Liver (tissue), 3 donors: ENCODE results near the gene KIF7.

ENCODE experiments used
- ATF3 ChIP-seq: IDR thresholded peaks from 2 replicates; pipeline ENCODE4 v1.6.1; 2016; ENCODE audit warnings: antibody characterized with exemption
- CTCF ChIP-seq: fragments of 150-350 bp; IDR thresholded peaks from 2 replicates; pipeline ENCODE4 v1.5.1; 2017; ENCODE audit warnings: improper control_type of control experiment, low read depth, low read length; ENCODE audit not compliant: missing input control
- EGR1 ChIP-seq, 2 donors: IDR thresholded peaks; 2 replicates each; pipeline ENCODE4 v1.6.1; 2016 to 2018; ENCODE audit warnings: antibody characterized with exemption in 2 of 2, low read depth in 2 of 2
- GABPA ChIP-seq, 2 donors: IDR thresholded peaks in 1 of 2; conservative IDR thresholded peaks in 1 of 2; 2 replicates each; pipeline ENCODE4 v1.6.1; 2016; ENCODE audit warnings: antibody characterized with exemption in 2 of 2, mild to moderate bottlenecking in 1 of 2, moderate library complexity in 1 of 2
- JUND ChIP-seq, 2 donors: IDR thresholded peaks; 2 replicates each; pipeline ENCODE4 v1.6.1; 2016; ENCODE audit warnings: antibody characterized with exemption in 2 of 2
- MAX ChIP-seq: IDR thresholded peaks from 2 replicates; pipeline ENCODE4 v1.6.1; 2016; ENCODE audit warnings: antibody characterized with exemption
- RAD21 ChIP-seq, 2 donors: IDR thresholded peaks; 2 replicates each; pipeline ENCODE4 v1.6.1; 2016; ENCODE audit warnings: antibody characterized with exemption in 2 of 2, mild to moderate bottlenecking in 2 of 2
- REST ChIP-seq: IDR thresholded peaks from 2 replicates; pipeline ENCODE4 v1.6.1; 2016; ENCODE audit warnings: antibody characterized with exemption, mild to moderate bottlenecking
- RXRA ChIP-seq, 2 donors: IDR thresholded peaks; 2 replicates each; pipeline ENCODE4 v1.6.1; 2017 to 2018; ENCODE audit warnings: antibody characterized with exemption in 2 of 2, mild to moderate bottlenecking in 1 of 2
- SP1 ChIP-seq: IDR thresholded peaks from 2 replicates; pipeline ENCODE4 v1.6.1; 2018; ENCODE audit warnings: antibody characterized with exemption, mild to moderate bottlenecking
- TAF1 ChIP-seq: conservative IDR thresholded peaks from 2 replicates; pipeline ENCODE4 v1.6.1; 2016; ENCODE audit warnings: antibody characterized with exemption, mild to moderate bottlenecking
- YY1 ChIP-seq: IDR thresholded peaks from 2 replicates; pipeline ENCODE4 v1.6.1; 2016; ENCODE audit warnings: antibody characterized with exemption, mild to moderate bottlenecking
- ZBTB33 ChIP-seq: IDR thresholded peaks from 2 replicates; pipeline ENCODE4 v1.6.1; 2016; ENCODE audit warnings: antibody characterized with exemption
- donor health status: healthy.
- donor health status: healthy.

- TF ChIP-seq CTCF (no peak), ZBTB33 (no peak), TAF1 (no peak), REST (no peak), YY1 (no peak), JUND (IDR thresholded peaks at IDR 0.05) (no peak), MAX (no peak), RXRA (IDR thresholded peaks at IDR 0.05) (no peak), GABPA (IDR thresholded peaks at IDR 0.05 in 1 of 2, conservative IDR thresholded peaks at IDR 0.05 in 1 of 2) (no peak), RAD21 (IDR thresholded peaks at IDR 0.05) (no peak), EGR1 (IDR thresholded peaks at IDR 0.05; ENCODE audit: low read depth in 2 of 2) (no peak), ATF3 (no peak), SP1 (no peak)
Observed at GRCh38 chr15:89659295-89659694, 4.0 kb upstream of the KIF7 start.
